Measurements from ENCODE around the gene PLEKHS1.

DNA sequence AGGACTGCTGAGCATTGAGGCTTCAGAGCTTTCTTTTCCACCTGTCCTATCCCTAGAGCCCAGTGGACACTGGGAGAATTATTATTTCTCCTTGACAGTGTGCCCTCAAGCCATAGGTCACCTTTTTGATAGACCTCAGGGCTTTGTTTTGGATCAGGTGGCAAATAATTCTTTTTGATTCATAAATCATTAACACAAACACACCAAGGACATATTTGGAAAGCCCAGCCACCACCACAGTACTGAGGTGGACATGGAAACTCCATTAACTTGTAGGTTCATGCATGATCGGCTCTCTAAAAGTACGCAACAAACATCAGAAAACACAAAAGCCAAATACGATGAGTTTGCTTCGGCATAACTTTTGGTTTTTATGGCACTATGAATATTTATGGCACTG is 17.8 kb upstream of the PLEKHS1 start:
- no peak for TF ChIP-seq EZH2 (IDR thresholded peaks at IDR 0.05; ENCODE audit: borderline replicate concordance)
- TF ChIP-seq, protein P1, sequence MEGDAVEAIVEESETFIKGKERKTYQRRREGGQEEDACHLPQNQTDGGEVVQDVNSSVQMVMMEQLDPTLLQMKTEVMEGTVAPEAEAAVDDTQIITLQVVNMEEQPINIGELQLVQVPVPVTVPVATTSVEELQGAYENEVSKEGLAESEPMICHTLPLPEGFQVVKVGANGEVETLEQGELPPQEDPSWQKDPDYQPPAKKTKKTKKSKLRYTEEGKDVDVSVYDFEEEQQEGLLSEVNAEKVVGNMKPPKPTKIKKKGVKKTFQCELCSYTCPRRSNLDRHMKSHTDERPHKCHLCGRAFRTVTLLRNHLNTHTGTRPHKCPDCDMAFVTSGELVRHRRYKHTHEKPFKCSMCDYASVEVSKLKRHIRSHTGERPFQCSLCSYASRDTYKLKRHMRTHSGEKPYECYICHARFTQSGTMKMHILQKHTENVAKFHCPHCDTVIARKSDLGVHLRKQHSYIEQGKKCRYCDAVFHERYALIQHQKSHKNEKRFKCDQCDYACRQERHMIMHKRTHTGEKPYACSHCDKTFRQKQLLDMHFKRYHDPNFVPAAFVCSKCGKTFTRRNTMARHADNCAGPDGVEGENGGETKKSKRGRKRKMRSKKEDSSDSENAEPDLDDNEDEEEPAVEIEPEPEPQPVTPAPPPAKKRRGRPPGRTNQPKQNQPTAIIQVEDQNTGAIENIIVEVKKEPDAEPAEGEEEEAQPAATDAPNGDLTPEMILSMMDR (IDR thresholded peaks at IDR 0.05; ENCODE audit: poor library complexity), result no peak
